ENCODE measurements around the gene SH3GL1.

- TF ChIP-seq POLR2AphosphoS5 (IDR thresholded peaks at IDR 0.05; ENCODE audit: borderline replicate concordance, low read depth, low read length) (no peak), EZH2 (IDR thresholded peaks at IDR 0.05) (no peak), FOXP2 (optimal IDR thresholded peaks at IDR 0.05; ENCODE audit: control extremely low read depth, extremely low read length, insufficient read depth) (no peak)
These were observed 3.2 kb downstream of the SH3GL1 start for GRCh38 chr19:4396949-4397783.

Measured in SK-N-MC (cell line).